GM13977 (cell line): ENCODE data around the gene KRT84.

ENCODE experiments used
- DNase-seq: peaks from one replicate; pipeline ENCODE4 v3.0.0; 2012; ENCODE audit warnings: low spot score
- CTCF ChIP-seq: IDR thresholded peaks from 2 replicates; pipeline ENCODE4 v1.5.1; 2012; ENCODE audit warnings: mild to moderate bottlenecking, control low read depth; ENCODE audit not compliant: insufficient read depth; ENCODE audit errors: extremely low read depth, missing control alignments
- in situ Hi-C: fragments of 300-500 bp; cut with MboI; formaldehyde crosslinking; loops from one replicate; pipeline ENCODE4 v1.12.0; 2022; ENCODE audit warnings: low sequenced_read_pairs, low pct_unique_long_range_greater_than_20kb, mixed read lengths, inconsistent platforms; ENCODE audit not compliant: unreplicated experiment

KRT84 gene

GRCh38 chr12:52427083-52427482 is 41.6 kb upstream of the KRT84 start:
- no peak for DNase-seq
- in situ Hi-C loops: no loop called here
- TF ChIP-seq CTCF: no peak

DNA sequence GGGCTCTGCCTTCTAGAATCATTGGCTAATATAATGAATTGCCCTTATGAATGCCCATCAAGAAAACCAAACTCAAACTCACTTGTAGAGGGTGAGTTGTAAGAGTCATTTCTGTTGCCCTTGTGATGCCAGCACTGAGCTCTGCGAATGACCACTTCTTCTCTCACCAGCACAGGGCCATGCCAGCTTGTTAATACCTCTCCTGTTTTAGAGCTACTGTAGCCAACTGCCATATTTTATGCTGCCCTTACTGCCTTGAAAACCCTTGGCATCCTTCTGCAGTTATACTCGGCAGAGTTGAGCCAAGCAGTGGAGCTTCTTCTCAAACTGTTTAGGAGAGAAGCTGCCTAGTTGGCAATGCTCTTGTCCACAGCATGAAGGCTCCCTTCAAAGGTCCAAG is 40.6 kb upstream of the KRT84 start:
- DNase-seq: no peak
- in situ Hi-C loops: no loop called here

DNA sequence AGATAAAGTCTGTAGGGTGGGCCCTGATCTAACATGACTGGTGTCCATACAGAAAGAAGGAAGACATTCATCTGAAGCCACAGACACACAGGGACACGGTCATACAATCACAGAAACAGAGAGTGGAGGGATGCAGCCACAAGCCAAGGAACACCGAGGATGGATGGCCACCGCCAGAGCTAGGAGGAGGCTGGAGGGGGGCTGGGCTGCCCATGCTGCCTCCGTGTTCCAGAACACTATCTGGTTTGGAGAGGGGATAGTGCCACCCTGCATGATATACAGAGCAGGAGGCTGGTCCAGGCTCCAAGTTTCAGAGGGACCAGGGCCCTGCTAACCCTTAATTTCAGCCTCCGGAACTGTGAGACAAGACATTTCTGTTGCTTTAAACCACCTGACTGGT is 40.0 kb upstream of the KRT84 start:
- in situ Hi-C loops: no loop called here
- TF ChIP-seq CTCF: no peak
- DNase-seq: no peak

More for the DNA sequence above, 40.6 kb upstream of the KRT84 start:
- TF ChIP-seq CTCF: no peak

GRCh38 chr12:52423661-52424500 is 38.4 kb upstream of the KRT84 start:
- in situ Hi-C loops: no loop called here
- no peak for DNase-seq
- TF ChIP-seq CTCF: no peak

DNA sequence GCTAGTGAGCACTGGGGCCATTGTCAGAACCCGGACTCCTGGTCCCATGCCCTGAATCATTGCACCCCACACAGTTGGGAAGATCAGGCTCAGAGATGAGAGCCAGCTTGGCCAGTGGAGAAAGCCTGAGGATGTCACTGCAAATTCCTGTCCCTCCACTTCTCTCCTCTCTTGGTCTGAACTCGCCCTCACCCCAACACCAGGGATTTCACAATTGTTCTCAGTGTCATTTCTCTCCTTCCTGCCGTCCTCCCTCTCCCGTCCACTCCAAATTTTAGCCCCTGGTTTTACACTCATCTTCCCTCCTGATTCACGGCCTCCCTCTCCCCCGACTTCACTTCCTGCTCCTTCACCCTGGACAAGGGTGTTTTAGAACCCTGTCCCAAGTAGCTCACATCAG is 37.6 kb upstream of the KRT84 start:
- in situ Hi-C loops: no loop called here
- no peak for DNase-seq
- TF ChIP-seq CTCF: no peak

- in situ Hi-C loops: no loop called here
- DNase-seq: no peak
- TF ChIP-seq CTCF: no peak
Observed at GRCh38 chr12:52419656-52420055, 34.2 kb upstream of the KRT84 start.

- TF ChIP-seq CTCF: no peak
- DNase-seq: no peak
Observed at GRCh38 chr12:52418576-52419110, 33.2 kb upstream of the KRT84 start.

More at GRCh38 chr12:52418576-52419110, 33.2 kb upstream of the KRT84 start:
- in situ Hi-C loops: no loop called here
